ENCODE data around the gene CACNA1B.

DNA sequence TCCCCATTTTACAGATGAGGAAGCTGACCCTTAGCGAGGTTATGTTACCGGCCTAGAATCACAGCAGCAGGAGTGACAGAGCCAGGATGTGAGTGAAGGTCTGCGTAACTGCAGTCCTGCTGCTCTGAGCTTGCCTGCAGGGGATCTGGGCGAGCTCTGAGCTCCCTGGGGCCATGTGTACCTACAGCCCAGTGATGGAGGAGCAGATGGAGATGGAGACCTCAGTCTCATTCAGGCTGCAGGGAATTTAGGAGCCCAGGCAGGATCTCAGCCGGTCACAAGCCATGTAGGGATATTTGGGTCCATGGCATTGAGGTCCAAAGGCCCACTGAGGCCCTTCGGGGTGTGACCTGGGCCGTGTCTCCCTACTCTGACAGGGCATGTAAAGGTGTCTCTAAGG, 170.6 kb downstream of the CACNA1B start:
- TF ChIP-seq, protein P1, sequence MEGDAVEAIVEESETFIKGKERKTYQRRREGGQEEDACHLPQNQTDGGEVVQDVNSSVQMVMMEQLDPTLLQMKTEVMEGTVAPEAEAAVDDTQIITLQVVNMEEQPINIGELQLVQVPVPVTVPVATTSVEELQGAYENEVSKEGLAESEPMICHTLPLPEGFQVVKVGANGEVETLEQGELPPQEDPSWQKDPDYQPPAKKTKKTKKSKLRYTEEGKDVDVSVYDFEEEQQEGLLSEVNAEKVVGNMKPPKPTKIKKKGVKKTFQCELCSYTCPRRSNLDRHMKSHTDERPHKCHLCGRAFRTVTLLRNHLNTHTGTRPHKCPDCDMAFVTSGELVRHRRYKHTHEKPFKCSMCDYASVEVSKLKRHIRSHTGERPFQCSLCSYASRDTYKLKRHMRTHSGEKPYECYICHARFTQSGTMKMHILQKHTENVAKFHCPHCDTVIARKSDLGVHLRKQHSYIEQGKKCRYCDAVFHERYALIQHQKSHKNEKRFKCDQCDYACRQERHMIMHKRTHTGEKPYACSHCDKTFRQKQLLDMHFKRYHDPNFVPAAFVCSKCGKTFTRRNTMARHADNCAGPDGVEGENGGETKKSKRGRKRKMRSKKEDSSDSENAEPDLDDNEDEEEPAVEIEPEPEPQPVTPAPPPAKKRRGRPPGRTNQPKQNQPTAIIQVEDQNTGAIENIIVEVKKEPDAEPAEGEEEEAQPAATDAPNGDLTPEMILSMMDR (IDR thresholded peaks at IDR 0.05; ENCODE audit: borderline replicate concordance, extremely low read depth, low read length, poor library complexity, severe bottlenecking): no peak
- no peak for TF ChIP-seq EZH2 (IDR thresholded peaks at IDR 0.05; ENCODE audit: borderline replicate concordance, low read depth, low read length, severe bottlenecking)
